ENCODE measurements around the gene DRC7.

Gene DRC7

GRCh38 chr16:57684626-57685358, 9.8 kb upstream of the DRC7 start:
- H3K9ac ChIP-seq (ENCODE audit: low read length in 5 of 5): no peak overlapping the region
- peaks cover 0 to 1% (median 0%) of the 10 kb centered on the region in 5 donors for H3K4me1 ChIP-seq (ENCODE audit: control insufficient read depth in 5 of 5, insufficient read depth in 5 of 5, low read length in 5 of 5)
- no peaks in the 10 kb centered on the region for H3K9me3 ChIP-seq (ENCODE audit: control insufficient read depth in 5 of 5, low read length in 5 of 5)
- no peak overlapping the region for H3K4me3 ChIP-seq (ENCODE audit: low read depth in 1 of 5, low read length in 5 of 5)
- H3K27ac ChIP-seq (ENCODE audit: low read depth, low read length): no peak overlapping the region
- H3K36me3 ChIP-seq (ENCODE audit: control insufficient read depth in 5 of 5, insufficient read depth in 5 of 5, low read length in 5 of 5): no peaks in the 10 kb centered on the region
- H3K27me3 ChIP-seq (ENCODE audit: control insufficient read depth in 5 of 5, insufficient read depth in 4 of 5, low read length in 5 of 5): peaks cover 0 to 17% (median 8%) of the 10 kb centered on the region in 5 donors

DNA sequence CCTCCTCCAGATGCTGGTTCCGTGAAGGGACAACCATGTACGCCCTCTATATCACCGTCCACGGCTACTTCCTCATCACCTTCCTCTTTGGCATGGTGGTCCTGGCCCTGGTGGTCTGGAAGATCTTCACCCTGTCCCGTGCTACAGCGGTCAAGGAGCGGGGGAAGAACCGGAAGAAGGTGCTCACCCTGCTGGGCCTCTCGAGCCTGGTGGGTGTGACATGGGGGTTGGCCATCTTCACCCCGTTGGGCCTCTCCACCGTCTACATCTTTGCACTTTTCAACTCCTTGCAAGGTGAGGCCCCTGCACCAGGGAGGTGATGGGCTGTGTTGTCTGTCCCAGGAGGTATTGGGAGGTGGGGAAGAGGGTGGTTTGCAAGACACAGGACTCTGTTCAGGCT, 9.0 kb upstream of the DRC7 start:
- H3K27ac ChIP-seq (ENCODE audit: low read depth, low read length): no peak overlapping the region
- no peak overlapping the region for H3K9ac ChIP-seq (ENCODE audit: low read length in 5 of 5)
- H3K9me3 ChIP-seq (ENCODE audit: control insufficient read depth in 5 of 5, low read length in 5 of 5): no peaks in the 10 kb centered on the region
- H3K4me1 ChIP-seq (ENCODE audit: control insufficient read depth in 5 of 5, insufficient read depth in 5 of 5, low read length in 5 of 5): peaks cover 0 to 4% (median 0%) of the 10 kb centered on the region in 5 donors
- H3K4me3 ChIP-seq (ENCODE audit: low read depth in 1 of 5, low read length in 5 of 5): no peak overlapping the region
- H3K27me3 ChIP-seq (ENCODE audit: control insufficient read depth in 5 of 5, insufficient read depth in 4 of 5, low read length in 5 of 5): peaks cover 0 to 20% (median 10%) of the 10 kb centered on the region in 5 donors
- H3K36me3 ChIP-seq (ENCODE audit: control insufficient read depth in 5 of 5, insufficient read depth in 5 of 5, low read length in 5 of 5): no peaks in the 10 kb centered on the region

DNA sequence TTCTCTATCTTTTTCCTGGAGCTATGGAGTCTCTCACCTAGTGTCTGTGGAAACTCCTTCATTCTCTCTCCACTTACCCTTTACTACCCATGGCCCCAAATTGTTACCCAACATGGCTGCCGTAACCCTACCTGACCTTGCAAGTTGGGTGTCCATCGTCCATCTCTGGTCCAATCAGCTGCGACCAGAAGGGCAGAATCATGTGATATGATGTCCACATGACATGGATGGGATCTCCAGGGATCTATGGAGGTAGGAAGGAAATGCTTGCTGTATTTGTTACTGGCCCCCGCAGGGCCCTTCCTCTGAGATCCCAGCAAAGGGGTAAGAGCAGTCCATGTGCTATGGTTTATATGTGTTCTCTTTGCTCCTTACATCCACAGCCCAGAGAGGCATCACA, 8.0 kb upstream of the DRC7 start:
- H3K4me1 ChIP-seq (ENCODE audit: control insufficient read depth in 5 of 5, insufficient read depth in 5 of 5, low read length in 5 of 5): peaks cover 0 to 4% (median 0%) of the 10 kb centered on the region in 5 donors
- no peak overlapping the region for H3K4me3 ChIP-seq (ENCODE audit: low read depth in 1 of 5, low read length in 5 of 5)
- no peaks in the 10 kb centered on the region for H3K9me3 ChIP-seq (ENCODE audit: control insufficient read depth in 5 of 5, low read length in 5 of 5)
- peaks cover 6 to 20% (median 10%) of the 10 kb centered on the region in 5 donors for H3K27me3 ChIP-seq (ENCODE audit: control insufficient read depth in 5 of 5, insufficient read depth in 4 of 5, low read length in 5 of 5)
- no peak overlapping the region for H3K27ac ChIP-seq (ENCODE audit: low read depth, low read length)
- no peaks in the 10 kb centered on the region for H3K36me3 ChIP-seq (ENCODE audit: control insufficient read depth in 5 of 5, insufficient read depth in 5 of 5, low read length in 5 of 5)
- H3K9ac ChIP-seq (ENCODE audit: low read length in 5 of 5): no peak overlapping the region

DNA sequence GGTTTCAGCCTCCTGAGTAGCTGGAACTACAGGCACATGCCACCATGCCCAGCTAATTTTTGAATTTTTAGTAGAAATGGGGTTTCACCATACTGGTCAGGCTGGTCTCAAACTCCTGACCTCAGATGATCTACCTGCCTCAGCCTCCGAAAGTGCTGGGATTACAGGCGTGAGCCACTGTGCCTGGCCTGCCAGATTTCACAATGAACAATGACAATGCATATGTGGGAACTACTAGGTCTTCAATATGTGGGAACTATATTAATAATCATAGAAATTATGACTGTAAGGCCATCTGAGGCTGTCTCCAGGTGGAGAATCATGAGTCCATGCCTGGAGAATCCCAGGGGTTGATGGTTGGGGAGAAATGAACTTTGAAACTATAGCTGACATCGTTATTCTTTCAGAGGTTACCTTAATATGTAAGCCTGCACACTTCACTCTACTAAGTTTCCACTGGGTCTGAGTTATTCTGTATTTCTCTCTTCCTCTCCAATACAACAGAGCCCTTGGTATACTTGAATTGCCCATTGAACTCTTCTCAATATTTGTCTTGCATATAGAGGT, 7.2 kb upstream of the DRC7 start:
- no peak overlapping the region for H3K9ac ChIP-seq (ENCODE audit: low read length in 5 of 5)
- peaks cover 6 to 20% (median 10%) of the 10 kb centered on the region in 5 donors for H3K27me3 ChIP-seq (ENCODE audit: control insufficient read depth in 5 of 5, insufficient read depth in 4 of 5, low read length in 5 of 5)
- H3K4me3 ChIP-seq (ENCODE audit: low read depth in 1 of 5, low read length in 5 of 5): no peak overlapping the region
- peaks cover 0 to 4% (median 0%) of the 10 kb centered on the region in 5 donors for H3K4me1 ChIP-seq (ENCODE audit: control insufficient read depth in 5 of 5, insufficient read depth in 5 of 5, low read length in 5 of 5)
- H3K9me3 ChIP-seq (ENCODE audit: control insufficient read depth in 5 of 5, low read length in 5 of 5): no peaks in the 10 kb centered on the region
- H3K36me3 ChIP-seq (ENCODE audit: control insufficient read depth in 5 of 5, insufficient read depth in 5 of 5, low read length in 5 of 5): no peaks in the 10 kb centered on the region
- H3K27ac ChIP-seq (ENCODE audit: low read depth, low read length): no peak overlapping the region

DNA sequence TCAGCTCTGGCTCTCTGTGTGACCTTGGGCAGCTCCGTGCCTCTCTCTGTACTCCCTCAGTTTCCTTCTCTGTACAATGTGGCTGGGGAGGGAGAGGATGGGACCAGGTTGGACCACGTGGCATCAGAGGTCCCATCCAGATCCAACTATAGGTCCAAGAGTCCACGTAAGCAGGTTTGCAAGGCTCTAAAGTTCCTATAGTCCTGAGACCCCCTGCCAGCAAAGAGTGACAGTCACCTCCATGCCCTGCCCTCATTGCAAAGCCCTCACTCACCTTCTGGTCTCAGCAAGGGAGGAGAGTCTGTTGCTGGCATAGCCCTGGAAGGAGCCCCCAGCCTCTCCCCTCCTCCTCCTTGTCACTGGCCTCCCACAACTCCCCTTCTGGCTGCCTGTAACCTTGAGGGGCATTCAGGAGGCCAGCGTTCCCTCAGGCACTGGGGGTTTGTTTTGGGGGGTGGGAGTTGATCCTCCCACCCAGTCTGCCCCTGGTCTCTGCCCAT, 6.1 kb upstream of the DRC7 start:
- Histone ChIP-seq H3K27ac (ENCODE audit: low read depth, low read length) (no peak overlapping the region), H3K36me3 (ENCODE audit: control insufficient read depth in 5 of 5, insufficient read depth in 5 of 5, low read length in 5 of 5) (no peaks in the 10 kb centered on the region), H3K9ac (ENCODE audit: low read length in 5 of 5) (no peak overlapping the region), H3K4me1 (ENCODE audit: control insufficient read depth in 5 of 5, insufficient read depth in 5 of 5, low read length in 5 of 5) (peaks cover 0 to 4% (median 0%) of the 10 kb centered on the region in 5 donors), H3K27me3 (ENCODE audit: control insufficient read depth in 5 of 5, insufficient read depth in 4 of 5, low read length in 5 of 5) (peaks cover 6 to 20% (median 10%) of the 10 kb centered on the region in 5 donors), H3K4me3 (ENCODE audit: low read depth in 1 of 5, low read length in 5 of 5) (no peak overlapping the region), H3K9me3 (ENCODE audit: control insufficient read depth in 5 of 5, low read length in 5 of 5) (no peaks in the 10 kb centered on the region)

DNA sequence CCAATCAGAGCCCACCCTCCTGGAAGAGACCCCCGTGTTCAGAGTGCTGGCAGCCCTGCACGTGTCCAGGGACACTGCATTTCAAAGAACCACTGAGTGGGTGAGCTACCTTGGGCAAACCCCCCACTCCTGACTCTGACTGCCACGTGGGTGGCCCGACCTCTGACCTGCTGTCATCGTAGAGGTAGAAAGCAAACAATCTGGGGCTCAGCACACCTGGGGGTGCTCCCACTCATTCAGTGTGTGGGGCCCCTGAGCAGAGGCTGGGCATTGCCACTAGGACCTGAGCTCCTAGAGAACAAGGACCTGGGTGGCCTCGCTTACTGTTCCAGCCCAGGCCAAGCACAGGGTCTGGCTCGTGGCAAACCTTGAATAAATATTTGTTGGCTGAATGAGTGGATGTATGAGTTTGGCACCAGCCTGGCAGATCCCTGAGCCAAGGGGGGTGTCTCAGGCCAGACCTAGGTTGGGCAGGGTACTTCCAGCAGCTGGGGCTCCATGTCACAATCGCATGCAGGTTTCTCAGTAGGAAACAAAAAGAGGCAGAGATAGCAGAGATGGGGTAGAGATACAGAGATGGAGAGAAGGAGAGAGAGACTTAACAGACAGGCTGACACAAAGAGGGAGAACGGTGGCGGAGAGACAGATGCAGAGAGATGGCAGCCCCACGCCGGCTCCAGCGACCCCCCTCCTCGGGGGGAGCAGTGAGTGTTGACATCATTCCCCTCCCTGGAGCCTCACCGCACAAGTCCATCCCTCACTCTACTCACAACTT, 5.4 kb upstream of the DRC7 start:
- Histone ChIP-seq H3K27me3 (ENCODE audit: control insufficient read depth in 5 of 5, insufficient read depth in 4 of 5, low read length in 5 of 5) (peaks cover 6 to 20% (median 11%) of the 10 kb centered on the region in 5 donors), H3K4me3 (ENCODE audit: low read depth in 1 of 5, low read length in 5 of 5) (no peak overlapping the region), H3K27ac (ENCODE audit: low read depth, low read length) (no peak overlapping the region), H3K9me3 (ENCODE audit: control insufficient read depth in 5 of 5, low read length in 5 of 5) (no peaks in the 10 kb centered on the region), H3K9ac (ENCODE audit: low read length in 5 of 5) (no peak overlapping the region), H3K36me3 (ENCODE audit: control insufficient read depth in 5 of 5, insufficient read depth in 5 of 5, low read length in 5 of 5) (no peaks in the 10 kb centered on the region), H3K4me1 (ENCODE audit: control insufficient read depth in 5 of 5, insufficient read depth in 5 of 5, low read length in 5 of 5) (peaks cover 0 to 4% (median 0%) of the 10 kb centered on the region in 5 donors)

GRCh38 chr16:57689762-57690558, 4.6 kb upstream of the DRC7 start:
- no peak overlapping the region for H3K9ac ChIP-seq (ENCODE audit: low read length in 5 of 5)
- H3K4me1 ChIP-seq (ENCODE audit: control insufficient read depth in 5 of 5, insufficient read depth in 5 of 5, low read length in 5 of 5): peaks cover 0 to 8% (median 0%) of the 10 kb centered on the region in 5 donors
- no peak overlapping the region for H3K27ac ChIP-seq (ENCODE audit: low read depth, low read length)
- no peaks in the 10 kb centered on the region for H3K36me3 ChIP-seq (ENCODE audit: control insufficient read depth in 5 of 5, insufficient read depth in 5 of 5, low read length in 5 of 5)
- H3K9me3 ChIP-seq (ENCODE audit: control insufficient read depth in 5 of 5, low read length in 5 of 5): no peaks in the 10 kb centered on the region
- H3K27me3 ChIP-seq (ENCODE audit: control insufficient read depth in 5 of 5, insufficient read depth in 4 of 5, low read length in 5 of 5): peaks cover 5 to 15% (median 13%) of the 10 kb centered on the region in 5 donors
- no peak overlapping the region for H3K4me3 ChIP-seq (ENCODE audit: low read depth in 1 of 5, low read length in 5 of 5)

- H3K4me3 ChIP-seq (ENCODE audit: low read depth in 1 of 5, low read length in 5 of 5): no peak overlapping the region
- H3K9ac ChIP-seq (ENCODE audit: low read length in 5 of 5): no peak overlapping the region
- H3K9me3 ChIP-seq (ENCODE audit: control insufficient read depth in 5 of 5, low read length in 5 of 5): no peaks in the 10 kb centered on the region
- peaks cover 5 to 15% (median 13%) of the 10 kb centered on the region in 5 donors for H3K27me3 ChIP-seq (ENCODE audit: control insufficient read depth in 5 of 5, insufficient read depth in 4 of 5, low read length in 5 of 5)
- no peak overlapping the region for H3K27ac ChIP-seq (ENCODE audit: low read depth, low read length)
- H3K36me3 ChIP-seq (ENCODE audit: control insufficient read depth in 5 of 5, insufficient read depth in 5 of 5, low read length in 5 of 5): no peaks in the 10 kb centered on the region
- H3K4me1 ChIP-seq (ENCODE audit: control insufficient read depth in 5 of 5, insufficient read depth in 5 of 5, low read length in 5 of 5): peaks cover 0 to 8% (median 0%) of the 10 kb centered on the region in 5 donors
Measured at GRCh38 chr16:57690782-57691471, 3.7 kb upstream of the DRC7 start.

- Histone ChIP-seq H3K36me3 (ENCODE audit: control insufficient read depth in 5 of 5, insufficient read depth in 5 of 5, low read length in 5 of 5) (no peaks in the 10 kb centered on the region), H3K9me3 (ENCODE audit: control insufficient read depth in 5 of 5, low read length in 5 of 5) (no peaks in the 10 kb centered on the region)
Measured at GRCh38 chr16:57692636-57693035, 2.0 kb upstream of the DRC7 start.

More at GRCh38 chr16:57692636-57693035, 2.0 kb upstream of the DRC7 start:
- Histone ChIP-seq H3K4me3 (ENCODE audit: low read depth in 1 of 5, low read length in 5 of 5) (no peak overlapping the region), H3K4me1 (ENCODE audit: control insufficient read depth in 5 of 5, insufficient read depth in 5 of 5, low read length in 5 of 5) (peaks cover 0 to 8% (median 0%) of the 10 kb centered on the region in 5 donors), H3K9ac (ENCODE audit: low read length in 5 of 5) (no peak overlapping the region), H3K27me3 (ENCODE audit: control insufficient read depth in 5 of 5, insufficient read depth in 4 of 5, low read length in 5 of 5) (peaks cover 5 to 15% (median 13%) of the 10 kb centered on the region in 5 donors), H3K27ac (ENCODE audit: low read depth, low read length) (no peak overlapping the region)

Data from subcutaneous abdominal adipose tissue (tissue), 5 donors.